Uterus (tissue), 2 donors: ENCODE data around the gene SYT2.

ENCODE experiments used
- POLR2A ChIP-seq, 2 donors: fragments of 450-650 bp; IDR thresholded peaks; one replicate each; pipeline ENCODE4 v1.6.1; 2016; ENCODE audit warnings: antibody characterized with exemption in 2 of 2, mild to moderate bottlenecking in 1 of 2, moderate library complexity in 1 of 2
- TF ChIP-seq, protein P1 (sequence below), 4 experiments: fragments of 200-600 bp in 2 of 4; fragments of 450-650 bp in 2 of 4; sonication (generic) in 2 of 4; IDR thresholded peaks; one replicate each; pipeline ENCODE4 v1.5.1; 2016 to 2019; ENCODE audit warnings: antibody characterized with exemption in 4 of 4, mild to moderate bottlenecking in 2 of 4, moderate library complexity in 1 of 4

DNA sequence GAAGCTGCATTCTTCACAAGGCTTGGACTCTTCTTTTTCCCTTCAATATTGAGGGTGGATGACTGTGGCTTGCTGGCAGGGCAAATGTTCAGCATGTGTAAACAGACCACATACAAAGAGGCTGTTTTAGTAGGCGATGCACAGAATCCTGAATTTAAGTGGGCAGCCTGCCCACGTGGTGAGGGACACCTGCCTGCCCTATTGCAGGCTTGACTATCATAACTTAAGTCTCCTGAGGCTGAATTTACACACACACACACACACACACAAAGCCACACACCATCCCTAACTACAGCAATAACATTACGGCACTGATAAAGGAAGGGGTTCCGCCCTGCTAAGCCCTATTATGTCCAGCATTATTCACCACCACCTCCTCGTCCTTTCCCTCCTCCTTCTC is 15.9 kb downstream of the SYT2 start:
- TF ChIP-seq, protein P1, sequence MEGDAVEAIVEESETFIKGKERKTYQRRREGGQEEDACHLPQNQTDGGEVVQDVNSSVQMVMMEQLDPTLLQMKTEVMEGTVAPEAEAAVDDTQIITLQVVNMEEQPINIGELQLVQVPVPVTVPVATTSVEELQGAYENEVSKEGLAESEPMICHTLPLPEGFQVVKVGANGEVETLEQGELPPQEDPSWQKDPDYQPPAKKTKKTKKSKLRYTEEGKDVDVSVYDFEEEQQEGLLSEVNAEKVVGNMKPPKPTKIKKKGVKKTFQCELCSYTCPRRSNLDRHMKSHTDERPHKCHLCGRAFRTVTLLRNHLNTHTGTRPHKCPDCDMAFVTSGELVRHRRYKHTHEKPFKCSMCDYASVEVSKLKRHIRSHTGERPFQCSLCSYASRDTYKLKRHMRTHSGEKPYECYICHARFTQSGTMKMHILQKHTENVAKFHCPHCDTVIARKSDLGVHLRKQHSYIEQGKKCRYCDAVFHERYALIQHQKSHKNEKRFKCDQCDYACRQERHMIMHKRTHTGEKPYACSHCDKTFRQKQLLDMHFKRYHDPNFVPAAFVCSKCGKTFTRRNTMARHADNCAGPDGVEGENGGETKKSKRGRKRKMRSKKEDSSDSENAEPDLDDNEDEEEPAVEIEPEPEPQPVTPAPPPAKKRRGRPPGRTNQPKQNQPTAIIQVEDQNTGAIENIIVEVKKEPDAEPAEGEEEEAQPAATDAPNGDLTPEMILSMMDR (IDR thresholded peaks at IDR 0.05) = no peak
- no peak for TF ChIP-seq POLR2A (IDR thresholded peaks at IDR 0.05)
